ENCODE measurements around the gene CSNK2B.

- TF ChIP-seq CTCF (IDR thresholded peaks at IDR 0.05) (no peak), POLR2A (IDR thresholded peaks at IDR 0.05) (no peak), POLR2AphosphoS5 (IDR thresholded peaks at IDR 0.05) (no peak)
Measured at GRCh38 chr6:31617010-31617409, 48.9 kb upstream of the CSNK2B start.
